HG02885 (cell line): ENCODE measurements around the gene DTWD1.
"Not testable (repeated sequence)": the region's sequence is repeated elsewhere in the genome, so short reads cannot be mapped to it uniquely, and the experiment has no call there.

Experiments
- ATAC-seq: cut with Tn5 transposase; IDR thresholded peaks from one replicate; pipeline ENCODE4 v1.9.1; 2021; ENCODE audit warnings: mild to moderate bottlenecking; ENCODE audit not compliant: unreplicated experiment, poor library complexity

DTWD1 gene

GRCh38 chr15:49620658-49621368 lies at the start of gene DTWD1, which contains the start of gene FAM227B:
Gene DTWD1 (plus strand): TSS chr15:49621048. CDS start chr15:49625168, 4,120 bp downstream.
Gene FAM227B (minus strand): TSS chr15:49620818. CDS start chr15:49615171, 5,647 bp downstream.
- ATAC-seq: peak; percentile 99

- ATAC-seq: no peak
These were observed 47.4 kb upstream of the DTWD1 start for GRCh38 chr15:49573421-49573820.

GRCh38 chr15:49589030-49589429 lies 31.8 kb upstream of the DTWD1 start:
- no peak for ATAC-seq

- not testable (repeated sequence) for ATAC-seq
These were observed 28.0 kb upstream of the DTWD1 start for GRCh38 chr15:49592829-49593316.

GRCh38 chr15:49604625-49605409 lies 16.0 kb upstream of the DTWD1 start:
- no peak for ATAC-seq

- ATAC-seq: no peak
These were observed 15.3 kb upstream of the DTWD1 start for GRCh38 chr15:49605588-49605987.

GRCh38 chr15:49606594-49606993 lies 14.3 kb upstream of the DTWD1 start:
- no peak for ATAC-seq

- ATAC-seq: no peak
These were observed 10.5 kb upstream of the DTWD1 start for GRCh38 chr15:49610157-49610918.

GRCh38 chr15:49612240-49612639 lies 8.6 kb upstream of the DTWD1 start:
- ATAC-seq: not testable (repeated sequence)

- no peak for ATAC-seq
These were observed 1.6 kb upstream of the DTWD1 start for GRCh38 chr15:49619226-49619625.

GRCh38 chr15:49620199-49620598 lies 649 bp upstream of the DTWD1 start:
- no peak for ATAC-seq

- no peak for ATAC-seq
These were observed 558 bp downstream of the DTWD1 start for GRCh38 chr15:49621401-49621811.

- ATAC-seq: no peak
These were observed 1.0 kb downstream of the DTWD1 start for GRCh38 chr15:49621887-49622286.

- no peak for ATAC-seq
These were observed 1.7 kb downstream of the DTWD1 start for GRCh38 chr15:49622561-49622960.

- no peak for ATAC-seq
These were observed 3.2 kb downstream of the DTWD1 start for GRCh38 chr15:49624056-49624455.

GRCh38 chr15:49625460-49626036 lies 4.7 kb downstream of the DTWD1 start:
- ATAC-seq: no peak

- no peak for ATAC-seq
These were observed 6.6 kb downstream of the DTWD1 start for GRCh38 chr15:49627407-49627877.

GRCh38 chr15:49628379-49628778 lies 7.5 kb downstream of the DTWD1 start:
- no peak for ATAC-seq

- no peak for ATAC-seq
These were observed 17.0 kb downstream of the DTWD1 start for GRCh38 chr15:49637857-49638256.

GRCh38 chr15:49644364-49644794 lies 23.5 kb downstream of the DTWD1 start:
- ATAC-seq: no peak
